Vagina (tissue), 2 donors: ENCODE data around the gene WNT7A.

Experiments
- POLR2A ChIP-seq, 2 donors: fragments of 450-650 bp; IDR thresholded peaks; one replicate each; pipeline ENCODE4 v1.6.1; 2017; ENCODE audit warnings: antibody characterized with exemption in 2 of 2, mild to moderate bottlenecking in 2 of 2, moderate library complexity in 2 of 2
- TF ChIP-seq, protein P1 (sequence below), 3 experiments: fragments of 450-650 bp in 2 of 3; fragments of 200-600 bp in 1 of 3; sonication (generic) in 1 of 3; IDR thresholded peaks; one replicate each; pipeline ENCODE4 v1.5.1; 2017 to 2019; ENCODE audit warnings: antibody characterized with exemption in 3 of 3, mild to moderate bottlenecking in 2 of 3, moderate library complexity in 2 of 3

- TF ChIP-seq, protein P1, sequence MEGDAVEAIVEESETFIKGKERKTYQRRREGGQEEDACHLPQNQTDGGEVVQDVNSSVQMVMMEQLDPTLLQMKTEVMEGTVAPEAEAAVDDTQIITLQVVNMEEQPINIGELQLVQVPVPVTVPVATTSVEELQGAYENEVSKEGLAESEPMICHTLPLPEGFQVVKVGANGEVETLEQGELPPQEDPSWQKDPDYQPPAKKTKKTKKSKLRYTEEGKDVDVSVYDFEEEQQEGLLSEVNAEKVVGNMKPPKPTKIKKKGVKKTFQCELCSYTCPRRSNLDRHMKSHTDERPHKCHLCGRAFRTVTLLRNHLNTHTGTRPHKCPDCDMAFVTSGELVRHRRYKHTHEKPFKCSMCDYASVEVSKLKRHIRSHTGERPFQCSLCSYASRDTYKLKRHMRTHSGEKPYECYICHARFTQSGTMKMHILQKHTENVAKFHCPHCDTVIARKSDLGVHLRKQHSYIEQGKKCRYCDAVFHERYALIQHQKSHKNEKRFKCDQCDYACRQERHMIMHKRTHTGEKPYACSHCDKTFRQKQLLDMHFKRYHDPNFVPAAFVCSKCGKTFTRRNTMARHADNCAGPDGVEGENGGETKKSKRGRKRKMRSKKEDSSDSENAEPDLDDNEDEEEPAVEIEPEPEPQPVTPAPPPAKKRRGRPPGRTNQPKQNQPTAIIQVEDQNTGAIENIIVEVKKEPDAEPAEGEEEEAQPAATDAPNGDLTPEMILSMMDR (IDR thresholded peaks at IDR 0.05), result no peak
- TF ChIP-seq POLR2A (IDR thresholded peaks at IDR 0.05), result no peak
These were observed 19.9 kb downstream of the WNT7A start for GRCh38 chr3:13860001-13860400.
